ENCODE measurements around the gene ALDH5A1. TPM values are rescaled to one million over a fixed set of nuclear protein-coding genes. Genes with fewer than 3 reads are reported as not detected.

Gene ALDH5A1
- polyA plus RNA-seq, 1 donor (not counting 4 experiments of a cell fraction or from before 2014, with no cell fraction given), result 0.45 TPM

DNA sequence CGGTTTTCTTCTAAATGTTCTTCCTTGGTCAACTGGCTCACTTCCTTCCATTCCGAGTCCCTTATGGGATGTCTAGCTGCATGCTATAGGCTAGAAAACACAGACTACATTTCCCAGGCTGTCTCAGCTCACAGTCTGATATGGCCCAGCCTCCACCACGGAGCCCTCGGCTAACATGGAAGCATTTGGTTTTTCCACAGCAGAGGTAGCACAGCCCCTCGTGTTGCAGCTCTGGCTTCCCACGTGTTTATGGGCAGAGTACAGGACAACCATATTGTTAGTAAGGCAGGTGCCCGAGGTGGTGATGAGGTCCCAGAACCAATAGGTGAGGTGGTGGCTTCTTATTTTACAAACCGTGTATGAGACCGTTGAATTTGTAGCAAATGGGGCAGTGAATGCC, 14.1 kb upstream of the ALDH5A1 start:
- H3K4me1 ChIP-seq (ENCODE audit: control insufficient read depth, extremely low read depth, insufficient read depth, low read length), result no peaks in the 10 kb centered on the region
- no peak overlapping the region for H3K4me3 ChIP-seq (ENCODE audit: control insufficient read depth in 2 of 3, extremely low read depth in 1 of 3, insufficient read depth in 2 of 3, low read depth in 1 of 3, low read length in 3 of 3)
- no peaks in the 10 kb centered on the region for H3K9me3 ChIP-seq (ENCODE audit: control insufficient read depth, low read depth, low read length)
- FAIRE-seq (no peak), DNase-seq (ENCODE audit: low read depth, low spot score) (no peak)
- TF ChIP-seq EZH2 (IDR thresholded peaks at IDR 0.05; ENCODE audit: low read length), result no peak
- TF ChIP-seq, protein P1, sequence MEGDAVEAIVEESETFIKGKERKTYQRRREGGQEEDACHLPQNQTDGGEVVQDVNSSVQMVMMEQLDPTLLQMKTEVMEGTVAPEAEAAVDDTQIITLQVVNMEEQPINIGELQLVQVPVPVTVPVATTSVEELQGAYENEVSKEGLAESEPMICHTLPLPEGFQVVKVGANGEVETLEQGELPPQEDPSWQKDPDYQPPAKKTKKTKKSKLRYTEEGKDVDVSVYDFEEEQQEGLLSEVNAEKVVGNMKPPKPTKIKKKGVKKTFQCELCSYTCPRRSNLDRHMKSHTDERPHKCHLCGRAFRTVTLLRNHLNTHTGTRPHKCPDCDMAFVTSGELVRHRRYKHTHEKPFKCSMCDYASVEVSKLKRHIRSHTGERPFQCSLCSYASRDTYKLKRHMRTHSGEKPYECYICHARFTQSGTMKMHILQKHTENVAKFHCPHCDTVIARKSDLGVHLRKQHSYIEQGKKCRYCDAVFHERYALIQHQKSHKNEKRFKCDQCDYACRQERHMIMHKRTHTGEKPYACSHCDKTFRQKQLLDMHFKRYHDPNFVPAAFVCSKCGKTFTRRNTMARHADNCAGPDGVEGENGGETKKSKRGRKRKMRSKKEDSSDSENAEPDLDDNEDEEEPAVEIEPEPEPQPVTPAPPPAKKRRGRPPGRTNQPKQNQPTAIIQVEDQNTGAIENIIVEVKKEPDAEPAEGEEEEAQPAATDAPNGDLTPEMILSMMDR (optimal IDR thresholded peaks at IDR 0.05 in 1 of 3, IDR thresholded peaks at IDR 0.05 in 1 of 3, conservative IDR thresholded peaks at IDR 0.05 in 1 of 3; ENCODE audit: extremely low read depth in 1 of 3, insufficient read depth in 2 of 3, low read length in 3 of 3), result no peak
- no peak overlapping the region for H3K9ac ChIP-seq (ENCODE audit: control insufficient read depth, extremely low read depth, insufficient read depth, low read length)
- no peaks in the 10 kb centered on the region for H3K9me1 ChIP-seq (ENCODE audit: control insufficient read depth, extremely low read depth, insufficient read depth, low read length)
- no peak overlapping the region for H2AFZ ChIP-seq (ENCODE audit: control insufficient read depth, low read length)
- dilution Hi-C loops (cut with MboI; ENCODE audit: extremely low pct_ligation_motif_present, low sequenced_read_pairs), result no loop called here
- H3K27ac ChIP-seq (ENCODE audit: control insufficient read depth, insufficient read depth, low read length), result no peak overlapping the region
- no peaks in the 10 kb centered on the region for H4K20me1 ChIP-seq (ENCODE audit: control insufficient read depth, extremely low read depth, insufficient read depth, low read length)
- H3K79me2 ChIP-seq (ENCODE audit: control insufficient read depth, insufficient read depth, low read length), result no peaks in the 10 kb centered on the region
- no peaks in the 10 kb centered on the region for H3K36me3 ChIP-seq (ENCODE audit: control insufficient read depth in 2 of 2, extremely low read depth in 1 of 2, insufficient read depth in 2 of 2, low read length in 2 of 2)
- no peak overlapping the region for H3K4me2 ChIP-seq (ENCODE audit: control insufficient read depth, extremely low read depth, insufficient read depth, low read depth, low read length)
- no peaks in the 10 kb centered on the region for H3K27me3 ChIP-seq (ENCODE audit: control insufficient read depth, extremely low read depth, insufficient read depth, low read length)

DNA sequence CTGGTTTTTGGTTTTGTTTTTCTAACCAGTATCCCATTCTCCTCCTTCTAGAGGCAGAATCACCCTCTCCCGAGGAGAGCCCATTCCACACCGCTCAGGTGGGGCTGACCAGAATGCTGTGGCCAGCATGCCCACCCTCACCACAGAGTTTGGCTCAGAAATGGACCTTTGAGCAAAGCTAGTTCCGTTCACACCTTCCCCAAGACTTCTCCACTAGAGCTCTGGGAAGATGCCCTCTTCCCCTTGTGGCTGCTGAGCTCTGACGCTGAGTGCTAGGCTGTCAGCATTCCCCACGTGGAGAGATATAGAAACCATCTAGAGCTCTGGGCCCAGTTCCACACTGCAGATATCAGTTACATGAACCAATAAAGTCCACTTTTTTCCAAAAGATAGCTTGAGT, 13.3 kb upstream of the ALDH5A1 start:
- Histone ChIP-seq H2AFZ (ENCODE audit: control insufficient read depth, low read length) (no peak overlapping the region), H3K79me2 (ENCODE audit: control insufficient read depth, insufficient read depth, low read length) (no peaks in the 10 kb centered on the region), H3K27me3 (ENCODE audit: control insufficient read depth, extremely low read depth, insufficient read depth, low read length) (no peaks in the 10 kb centered on the region), H3K4me2 (ENCODE audit: control insufficient read depth, extremely low read depth, insufficient read depth, low read depth, low read length) (no peak overlapping the region), H3K9ac (ENCODE audit: control insufficient read depth, extremely low read depth, insufficient read depth, low read length) (no peak overlapping the region), H3K9me1 (ENCODE audit: control insufficient read depth, extremely low read depth, insufficient read depth, low read length) (no peaks in the 10 kb centered on the region), H3K4me1 (ENCODE audit: control insufficient read depth, extremely low read depth, insufficient read depth, low read length) (no peaks in the 10 kb centered on the region), H3K4me3 (ENCODE audit: control insufficient read depth in 2 of 3, extremely low read depth in 1 of 3, insufficient read depth in 2 of 3, low read depth in 1 of 3, low read length in 3 of 3) (no peak overlapping the region), H3K9me3 (ENCODE audit: control insufficient read depth, low read depth, low read length) (no peaks in the 10 kb centered on the region), H4K20me1 (ENCODE audit: control insufficient read depth, extremely low read depth, insufficient read depth, low read length) (no peaks in the 10 kb centered on the region), H3K27ac (ENCODE audit: control insufficient read depth, insufficient read depth, low read length) (no peak overlapping the region), H3K36me3 (ENCODE audit: control insufficient read depth in 2 of 2, extremely low read depth in 1 of 2, insufficient read depth in 2 of 2, low read length in 2 of 2) (no peaks in the 10 kb centered on the region)
- DNase-seq (ENCODE audit: low read depth, low spot score) (no peak), FAIRE-seq (no peak)
- TF ChIP-seq EZH2 (IDR thresholded peaks at IDR 0.05; ENCODE audit: low read length), result no peak
- TF ChIP-seq, protein P1 (optimal IDR thresholded peaks at IDR 0.05 in 1 of 3, IDR thresholded peaks at IDR 0.05 in 1 of 3, conservative IDR thresholded peaks at IDR 0.05 in 1 of 3; ENCODE audit: extremely low read depth in 1 of 3, insufficient read depth in 2 of 3, low read length in 3 of 3), result no peak
- dilution Hi-C loops (cut with MboI; ENCODE audit: extremely low pct_ligation_motif_present, low sequenced_read_pairs), result no loop called here
